Measurements from ENCODE around the gene ACOT7.
"Not testable (repeated sequence)": the region's sequence is repeated elsewhere in the genome, so short reads cannot be mapped to it uniquely, and the experiment has no call there.

Gene ACOT7

GRCh38 chr1:6401673-6402072 lies 8.1 kb upstream of the ACOT7 start:
- Histone ChIP-seq H2AFZ (ENCODE audit: low read length) (no peak overlapping the region), H3K27ac (ENCODE audit: low read length) (no peak overlapping the region), H3K4me2 (ENCODE audit: low read depth, low read length) (no peak overlapping the region), H3K79me2 (ENCODE audit: low read length) (no peaks in the 10 kb centered on the region), H3K27me3 (replicated peaks; ENCODE audit: insufficient read depth, low read length) (peaks cover 38% of the 10 kb centered on the region), H3F3A (ENCODE audit: insufficient read depth, low read length) (no peaks in the 10 kb centered on the region), H4K20me1 (ENCODE audit: insufficient read depth, low read length) (no peaks in the 10 kb centered on the region), H3K4me1 (ENCODE audit: low read length) (no peaks in the 10 kb centered on the region), H3K9me2 (replicated peaks; ENCODE audit: insufficient read depth, low read length) (no peaks in the 10 kb centered on the region), H3K4me3 (ENCODE audit: low read length) (no peak overlapping the region), H3K9me3 (replicated peaks; ENCODE audit: insufficient read depth, low read length) (no peaks in the 10 kb centered on the region), H3K9ac (ENCODE audit: low read length) (no peak overlapping the region), H3K36me3 (replicated peaks; ENCODE audit: insufficient read depth, low read length) (no peaks in the 10 kb centered on the region)
- no peak for DNase-seq
- no peak for TF ChIP-seq EZH2phosphoT487 (IDR thresholded peaks at IDR 0.05; ENCODE audit: low read length)

- H3K9me2 ChIP-seq (replicated peaks; ENCODE audit: insufficient read depth, low read length) = no peaks in the 10 kb centered on the region
- H3K36me3 ChIP-seq (replicated peaks; ENCODE audit: insufficient read depth, low read length) = no peaks in the 10 kb centered on the region
- 0 out of 2 replicates have a peak, but pooled peaks cover under 1% of the 10 kb centered on the region for H3K4me1 ChIP-seq (ENCODE audit: low read length)
- no peak for TF ChIP-seq CTCF (IDR thresholded peaks at IDR 0.05; ENCODE audit: low read length)
- no peak for TF ChIP-seq EZH2phosphoT487 (IDR thresholded peaks at IDR 0.05; ENCODE audit: low read length)
- TF ChIP-seq EZH2 (optimal IDR thresholded peaks at IDR 0.05; ENCODE audit: low read depth, low read length) = no peak
- peaks cover 23% of the 10 kb centered on the region for H3K27me3 ChIP-seq (replicated peaks; ENCODE audit: insufficient read depth, low read length)
- DNase-seq = no peak
- H3K27ac ChIP-seq (ENCODE audit: low read length) = no peak overlapping the region
- H2AFZ ChIP-seq (ENCODE audit: low read length) = no peak overlapping the region
- no peaks in the 10 kb centered on the region for H3K79me2 ChIP-seq (ENCODE audit: low read length)
- H3K9ac ChIP-seq (ENCODE audit: low read length) = no peak overlapping the region
- no peak overlapping the region for H3K4me2 ChIP-seq (ENCODE audit: low read depth, low read length)
- H3K4me3 ChIP-seq (ENCODE audit: low read length) = no peak overlapping the region
- no peaks in the 10 kb centered on the region for H3F3A ChIP-seq (ENCODE audit: insufficient read depth, low read length)
- no peaks in the 10 kb centered on the region for H4K20me1 ChIP-seq (ENCODE audit: insufficient read depth, low read length)
- H3K9me3 ChIP-seq (replicated peaks; ENCODE audit: insufficient read depth, low read length) = no peaks in the 10 kb centered on the region
Measured at GRCh38 chr1:6399294-6399693, 5.7 kb upstream of the ACOT7 start.

- H3K9ac ChIP-seq (ENCODE audit: low read length) = no peak overlapping the region
- no peaks in the 10 kb centered on the region for H3K36me3 ChIP-seq (replicated peaks; ENCODE audit: insufficient read depth, low read length)
- no peaks in the 10 kb centered on the region for H3K9me2 ChIP-seq (replicated peaks; ENCODE audit: insufficient read depth, low read length)
- H3K4me1 ChIP-seq (ENCODE audit: low read length) = 0 out of 2 replicates have a peak, but pooled peaks cover 2% of the 10 kb centered on the region
- no peak overlapping the region for H3K4me3 ChIP-seq (ENCODE audit: low read length)
- H3K4me2 ChIP-seq (ENCODE audit: low read depth, low read length) = no peak overlapping the region
- no peak for DNase-seq
- peaks cover 19% of the 10 kb centered on the region for H3K27me3 ChIP-seq (replicated peaks; ENCODE audit: insufficient read depth, low read length)
- H4K20me1 ChIP-seq (ENCODE audit: insufficient read depth, low read length) = no peaks in the 10 kb centered on the region
- TF ChIP-seq CTCF (IDR thresholded peaks at IDR 0.05; ENCODE audit: low read length) (no peak), EZH2phosphoT487 (IDR thresholded peaks at IDR 0.05; ENCODE audit: low read length) (no peak), EZH2 (optimal IDR thresholded peaks at IDR 0.05; ENCODE audit: low read depth, low read length) (no peak)
- H3F3A ChIP-seq (ENCODE audit: insufficient read depth, low read length) = 0 out of 2 replicates have a peak, but pooled peaks cover 4% of the 10 kb centered on the region
- no peaks in the 10 kb centered on the region for H3K9me3 ChIP-seq (replicated peaks; ENCODE audit: insufficient read depth, low read length)
- no peaks in the 10 kb centered on the region for H3K79me2 ChIP-seq (ENCODE audit: low read length)
- no peak overlapping the region for H2AFZ ChIP-seq (ENCODE audit: low read length)
- H3K27ac ChIP-seq (ENCODE audit: low read length) = no peak overlapping the region
Measured at GRCh38 chr1:6397844-6398441, 4.4 kb upstream of the ACOT7 start.

GRCh38 chr1:6396998-6397397 lies 3.4 kb upstream of the ACOT7 start:
- Histone ChIP-seq H3K4me1 (ENCODE audit: low read length) (peaks cover 3% of the 10 kb centered on the region; the same call in 1 of the 2 replicates), H3K79me2 (ENCODE audit: low read length) (peaks cover 7% of the 10 kb centered on the region), H3K27ac (ENCODE audit: low read length) (no peak overlapping the region), H3K27me3 (replicated peaks; ENCODE audit: insufficient read depth, low read length) (peaks cover 14% of the 10 kb centered on the region), H2AFZ (ENCODE audit: low read length) (no peak overlapping the region), H3K9ac (ENCODE audit: low read length) (no peak overlapping the region), H3K4me2 (ENCODE audit: low read depth, low read length) (no peak overlapping the region), H3K9me2 (replicated peaks; ENCODE audit: insufficient read depth, low read length) (no peaks in the 10 kb centered on the region), H3K9me3 (replicated peaks; ENCODE audit: insufficient read depth, low read length) (no peaks in the 10 kb centered on the region), H4K20me1 (ENCODE audit: insufficient read depth, low read length) (no peaks in the 10 kb centered on the region), H3K36me3 (replicated peaks; ENCODE audit: insufficient read depth, low read length) (no peaks in the 10 kb centered on the region), H3F3A (ENCODE audit: insufficient read depth, low read length) (0 out of 2 replicates have a peak, but pooled peaks cover 4% of the 10 kb centered on the region), H3K4me3 (ENCODE audit: low read length) (no peak overlapping the region)
- DNase-seq = no peak
- TF ChIP-seq EZH2 (optimal IDR thresholded peaks at IDR 0.05; ENCODE audit: low read depth, low read length) = no peak
- TF ChIP-seq EZH2phosphoT487 (IDR thresholded peaks at IDR 0.05; ENCODE audit: low read length) = no peak
- TF ChIP-seq CTCF (IDR thresholded peaks at IDR 0.05; ENCODE audit: low read length) = peak; percentile 17

GRCh38 chr1:6395781-6396244 lies 2.2 kb upstream of the ACOT7 start:
- H3K36me3 ChIP-seq (replicated peaks; ENCODE audit: insufficient read depth, low read length); H3K9ac ChIP-seq (ENCODE audit: low read length); H3K4me2 ChIP-seq (ENCODE audit: low read depth, low read length); H3K27ac ChIP-seq (ENCODE audit: low read length); H3K4me3 ChIP-seq (ENCODE audit: low read length); H4K20me1 ChIP-seq (ENCODE audit: insufficient read depth, low read length); H3K9me3 ChIP-seq (replicated peaks; ENCODE audit: insufficient read depth, low read length); H3F3A ChIP-seq (ENCODE audit: insufficient read depth, low read length); H3K9me2 ChIP-seq (replicated peaks; ENCODE audit: insufficient read depth, low read length); H2AFZ ChIP-seq (ENCODE audit: low read length); H3K27me3 ChIP-seq (replicated peaks; ENCODE audit: insufficient read depth, low read length); DNase-seq; H3K4me1 ChIP-seq (ENCODE audit: low read length): not testable (repeated sequence)
- peaks cover 17% of the 10 kb centered on the region for H3K79me2 ChIP-seq (ENCODE audit: low read length)
